Gastroesophageal sphincter (tissue), 4 donors: Measurements from ENCODE around the gene METTL6. TPM values are rescaled to one million over a fixed set of nuclear protein-coding genes. Genes with fewer than 3 reads are reported as not detected.
"Not testable (repeated sequence)": the region's sequence is repeated elsewhere in the genome, so short reads cannot be mapped to it uniquely, and the experiment has no call there.

Source experiments
- ATAC-seq: fragments of 150-250 bp; one replicate; pipeline ENCODE4 v1.9.1; 2016; ENCODE audit warnings: mild to moderate bottlenecking, moderate library complexity
- H3K27ac ChIP-seq, 4 donors: fragments of 200-600 bp; sonication (generic) in 3 of 4; 1 replicate in 3 of 4; 2 replicates in 1 of 4; pipeline ENCODE4 v1.5.1; 2016 to 2019
- H3K27me3 ChIP-seq: fragments of 200-600 bp; sonication (generic); one replicate; pipeline ENCODE4 v1.5.1; 2019
- H3K36me3 ChIP-seq, 2 donors: fragments of 200-600 bp; sonication (generic); one replicate each; pipeline ENCODE4 v1.5.1; 2019; ENCODE audit warnings: control low read depth in 1 of 2
- H3K4me1 ChIP-seq, 3 donors: fragments of 200-600 bp; sonication (generic); 1 replicate in 2 of 3; 2 replicates in 1 of 3; pipeline ENCODE4 v1.5.1; 2016 to 2019; ENCODE audit warnings: control low read depth in 2 of 3
- H3K4me3 ChIP-seq, 2 donors: fragments of 200-600 bp; sonication (generic); one replicate each; pipeline ENCODE4 v1.5.1; 2019; ENCODE audit warnings: mild to moderate bottlenecking in 1 of 2, moderate library complexity in 1 of 2
- H3K9me3 ChIP-seq, 3 donors: fragments of 200-600 bp; sonication (generic); one replicate each; pipeline ENCODE4 v1.5.1; 2017 to 2019; ENCODE audit warnings: control low read depth in 2 of 3
- EP300 ChIP-seq: sonication (generic); formaldehyde crosslinking; IDR thresholded peaks from one replicate; pipeline ENCODE4 v1.6.1; 2017; ENCODE audit warnings: antibody characterized with exemption, mild to moderate bottlenecking
- POLR2A ChIP-seq, 2 donors: fragments of 450-650 bp; IDR thresholded peaks; one replicate each; pipeline ENCODE4 v1.6.1; 2017; ENCODE audit warnings: antibody characterized with exemption in 2 of 2, mild to moderate bottlenecking in 2 of 2, moderate library complexity in 1 of 2
- POLR2AphosphoS5 ChIP-seq: sonication (generic); formaldehyde crosslinking; IDR thresholded peaks from one replicate; pipeline ENCODE4 v1.6.1; 2017; ENCODE audit warnings: antibody characterized with exemption
- WGBS, 2 donors: methylation state at CpG; one replicate each; pipeline ENCODE4 v1.1.5; 2018; ENCODE audit warnings: low coverage in 1 of 2; 5-methylcytosine and 5-hydroxymethylcytosine counted together
- small RNA-seq, 4 donors: library from RNA; depleted of rRNA; stranded (forward); fragments of <200 nt; gene quantifications; one replicate each; pipeline ENCODE3, GENCODE V24; 2016
- total RNA-seq, 4 donors: library from RNA; depleted of rRNA; stranded (reverse); fragments of >200 nt; gene quantifications; one replicate each; pipeline ENCODE4 v1.1.0, GENCODE V29; 2016
- TF ChIP-seq, protein P1 (sequence below), 4 experiments: fragments of 200-600 bp in 2 of 4; fragments of 450-650 bp in 2 of 4; sonication (generic) in 1 of 4; IDR thresholded peaks; one replicate each; pipeline ENCODE4 v1.5.1; 2017 to 2019; ENCODE audit warnings: antibody characterized with exemption in 4 of 4, mild to moderate bottlenecking in 2 of 4, moderate library complexity in 2 of 4

METTL6 gene
- total RNA-seq, 4 donors from 2014 or later: 9.0 to 17.1 (median 11.7) TPM

DNA sequence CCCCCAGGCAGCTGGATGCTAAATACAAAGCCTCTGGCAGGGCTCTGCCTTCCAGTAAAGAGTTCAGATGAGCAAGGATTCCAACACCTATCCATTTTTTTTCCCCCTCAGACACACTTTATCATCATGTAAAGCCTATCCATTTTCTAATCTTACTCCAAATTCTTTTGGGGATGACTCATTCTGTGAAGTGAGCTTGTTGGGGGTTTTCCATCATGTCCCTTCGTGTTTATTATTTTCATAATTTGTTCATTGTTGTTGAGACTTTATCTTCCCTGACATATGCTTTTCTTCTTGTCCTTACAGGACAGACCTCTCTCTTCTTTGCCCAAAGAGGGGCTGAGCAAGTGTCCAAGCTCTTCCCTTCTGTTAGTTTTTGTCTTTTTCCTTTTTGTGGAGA lies 60.3 kb downstream of the METTL6 start:
- H3K27me3 ChIP-seq: no peaks in the 10 kb centered on the region
- TF ChIP-seq POLR2A (IDR thresholded peaks at IDR 0.05): no peak
- H3K9me3 ChIP-seq: no peaks in the 10 kb centered on the region
- no peak overlapping the region for H3K27ac ChIP-seq
- H3K36me3 ChIP-seq: no peaks in the 10 kb centered on the region
- 50% methylated on average over 1 of the region's 1 CpG; no CpG with 5 or more reads in 1 of the 2 donors for WGBS, 2 donors
- H3K4me1 ChIP-seq: no peaks in the 10 kb centered on the region
- H3K4me3 ChIP-seq: no peak overlapping the region
- ATAC-seq: no peak

DNA sequence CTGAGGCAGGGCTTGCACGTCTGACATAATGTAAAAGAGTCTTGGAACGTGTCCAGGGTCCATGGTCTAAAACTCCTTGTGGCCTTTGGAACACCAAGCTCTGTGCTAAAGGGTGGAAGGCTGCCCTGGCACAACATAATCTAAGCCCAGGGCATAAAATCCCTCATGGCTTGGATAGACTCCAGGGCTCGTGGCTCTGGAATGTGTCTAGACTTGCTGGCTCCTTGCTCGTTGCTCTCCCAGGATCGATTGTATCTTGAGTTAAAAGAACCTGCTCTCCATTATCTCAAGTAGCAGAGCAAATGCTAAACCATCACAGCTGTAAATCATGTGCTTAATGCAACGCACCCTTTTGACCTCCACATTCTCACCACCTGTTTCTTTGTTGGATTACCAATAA lies 63.3 kb downstream of the METTL6 start:
- H3K27ac ChIP-seq, H3K36me3 ChIP-seq, H3K4me3 ChIP-seq, ATAC-seq, H3K27me3 ChIP-seq, H3K9me3 ChIP-seq: not testable (repeated sequence)
- WGBS, 2 donors: 42 to 47% methylated on average over 5 to 6 of the region's 6 CpGs
- H3K4me1 ChIP-seq: peaks cover 0 to 12% (median 0%) of the 10 kb centered on the region in 3 donors

DNA sequence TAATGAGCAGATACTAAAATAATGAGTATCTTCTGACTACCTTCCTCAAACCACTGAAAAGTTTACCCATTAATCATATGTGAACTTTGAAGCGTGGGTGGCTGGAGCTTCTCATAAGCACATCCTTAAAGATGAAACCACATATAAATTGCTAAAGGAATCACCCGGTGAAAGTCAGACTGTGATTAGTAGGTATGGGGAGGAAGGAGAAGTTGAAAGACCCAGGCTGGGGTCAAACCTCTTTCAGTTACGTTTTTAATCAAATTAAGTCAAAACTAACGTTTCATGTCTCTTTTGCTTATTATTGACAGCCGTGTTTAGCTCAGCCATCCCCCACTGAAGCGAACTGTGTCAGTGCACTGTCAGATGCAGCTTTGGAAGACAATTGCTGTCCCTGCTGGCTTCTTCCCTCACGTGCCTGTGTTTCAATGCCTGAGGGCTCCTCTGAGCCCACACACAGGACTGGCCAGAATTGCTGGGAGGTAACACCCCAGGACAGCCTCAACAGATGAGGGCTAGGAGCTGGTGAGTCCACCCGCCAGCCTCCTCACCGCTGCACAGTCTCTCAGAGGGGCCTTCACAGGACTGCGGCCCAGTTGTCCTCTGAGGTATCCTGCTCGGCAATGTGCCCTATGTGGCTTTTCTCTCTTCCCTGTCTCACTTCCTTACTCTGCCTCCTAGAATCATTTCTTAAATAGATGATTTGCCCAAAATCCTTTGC lies 65.7 kb downstream of the METTL6 start:
- peak; percentile 39 for ATAC-seq
- 57 to 68% methylated on average over 7 to 10 of the region's 11 CpGs for WGBS, 2 donors
- H3K27ac ChIP-seq: peak overlapping the region in 1 of 4 donors; percentile 17
- H3K4me1 ChIP-seq: peaks cover 0 to 12% (median 0%) of the 10 kb centered on the region in 3 donors
- TF ChIP-seq POLR2A (IDR thresholded peaks at IDR 0.05): no peak
- no peak for TF ChIP-seq POLR2AphosphoS5
- TF ChIP-seq EP300: no peak
- TF ChIP-seq, protein P1, sequence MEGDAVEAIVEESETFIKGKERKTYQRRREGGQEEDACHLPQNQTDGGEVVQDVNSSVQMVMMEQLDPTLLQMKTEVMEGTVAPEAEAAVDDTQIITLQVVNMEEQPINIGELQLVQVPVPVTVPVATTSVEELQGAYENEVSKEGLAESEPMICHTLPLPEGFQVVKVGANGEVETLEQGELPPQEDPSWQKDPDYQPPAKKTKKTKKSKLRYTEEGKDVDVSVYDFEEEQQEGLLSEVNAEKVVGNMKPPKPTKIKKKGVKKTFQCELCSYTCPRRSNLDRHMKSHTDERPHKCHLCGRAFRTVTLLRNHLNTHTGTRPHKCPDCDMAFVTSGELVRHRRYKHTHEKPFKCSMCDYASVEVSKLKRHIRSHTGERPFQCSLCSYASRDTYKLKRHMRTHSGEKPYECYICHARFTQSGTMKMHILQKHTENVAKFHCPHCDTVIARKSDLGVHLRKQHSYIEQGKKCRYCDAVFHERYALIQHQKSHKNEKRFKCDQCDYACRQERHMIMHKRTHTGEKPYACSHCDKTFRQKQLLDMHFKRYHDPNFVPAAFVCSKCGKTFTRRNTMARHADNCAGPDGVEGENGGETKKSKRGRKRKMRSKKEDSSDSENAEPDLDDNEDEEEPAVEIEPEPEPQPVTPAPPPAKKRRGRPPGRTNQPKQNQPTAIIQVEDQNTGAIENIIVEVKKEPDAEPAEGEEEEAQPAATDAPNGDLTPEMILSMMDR (IDR thresholded peaks at IDR 0.05): no peak
- no peaks in the 10 kb centered on the region for H3K36me3 ChIP-seq
- H3K4me3 ChIP-seq: no peak overlapping the region
- no peaks in the 10 kb centered on the region for H3K27me3 ChIP-seq
- H3K9me3 ChIP-seq: no peaks in the 10 kb centered on the region

DNA sequence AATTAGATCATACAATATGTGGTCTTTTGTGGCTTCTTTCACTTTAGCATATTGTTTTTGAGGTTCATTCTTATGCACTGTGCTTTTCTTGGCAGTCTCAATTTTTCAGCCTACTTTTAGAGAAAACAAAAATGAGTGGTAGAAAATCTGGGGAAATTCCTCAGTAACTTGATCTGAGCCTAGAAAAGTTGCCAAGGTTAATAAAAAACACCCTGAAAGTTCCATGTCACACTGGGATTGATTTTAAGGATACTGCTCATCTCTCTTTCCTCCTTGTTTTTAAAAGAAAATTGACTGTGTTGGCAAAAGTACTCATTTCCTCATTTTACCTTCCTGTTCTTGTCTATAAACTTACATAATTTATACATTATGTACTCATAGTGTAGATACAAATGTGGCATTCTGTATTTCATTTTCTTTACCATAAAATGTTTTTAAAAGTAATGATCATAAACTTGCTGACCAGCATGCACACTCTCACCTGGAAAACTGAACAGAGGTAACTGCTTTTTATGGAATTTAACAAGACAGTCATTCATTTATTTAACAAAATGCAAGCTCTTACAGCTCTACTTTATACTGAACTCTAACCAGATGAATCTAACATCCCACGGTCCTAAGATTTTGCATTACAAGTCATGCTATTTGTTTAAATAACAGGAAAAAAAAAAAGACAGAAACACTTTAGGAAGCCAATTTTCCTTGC lies 66.4 kb downstream of the METTL6 start:
- ATAC-seq: no peak
- H3K4me3 ChIP-seq: no peak overlapping the region
- 33 to 40% methylated on average over 1 of the region's 1 CpG for WGBS, 2 donors

More for the DNA sequence above, 66.4 kb downstream of the METTL6 start:
- no peaks in the 10 kb centered on the region for H3K27me3 ChIP-seq
- no peak for TF ChIP-seq POLR2AphosphoS5
- TF ChIP-seq, protein P1 (IDR thresholded peaks at IDR 0.05): no peak
- TF ChIP-seq EP300: no peak
- TF ChIP-seq POLR2A (IDR thresholded peaks at IDR 0.05): no peak
- H3K4me1 ChIP-seq: peaks cover 0 to 12% (median 0%) of the 10 kb centered on the region in 3 donors
- no peaks in the 10 kb centered on the region for H3K36me3 ChIP-seq
- H3K9me3 ChIP-seq: no peaks in the 10 kb centered on the region
- peak overlapping the region in 1 of 4 donors; percentile 5 for H3K27ac ChIP-seq

Small RNA genes lying within 50 kb of the gene (small RNA-seq; reads per million reads assigned to genes)
- 0 reads per million in 4 donors for gene HMGN2P7
- gene RNU6-1024P: 0 reads per million in 4 donors

Other genes starting within 250 kb of the METTL6 start
- 10 to 100 TPM; 37.5 to 88.4 (median 59.5) TPM for gene CAPN7, start 221.3 kb downstream of the METTL6 start, total RNA-seq
- 10 to 100 TPM; 23.5 to 56.4 (median 35.0) TPM for gene SH3BP5, start 95.0 kb downstream of the METTL6 start, total RNA-seq
- 10 to 100 TPM; 10.3 to 18.6 (median 15.6) TPM for gene EAF1, start 54 bp upstream of the METTL6 start, total RNA-seq
- 1 to 10 TPM in 3 of 4 donors, under 1 TPM in 1; 0.57 to 2.7 (median 1.8) TPM for gene COLQ, start 94.2 kb upstream of the METTL6 start, total RNA-seq
- gene HACL1, start 174.0 kb upstream of the METTL6 start, total RNA-seq: 10 to 100 TPM; 17.0 to 37.0 (median 20.4) TPM
- gene BTD, start 174.2 kb upstream of the METTL6 start, total RNA-seq: 10 to 100 TPM; 20.5 to 53.9 (median 44.6) TPM